ENCODE measurements around the gene KIAA0586. TPM values are rescaled to one million over a fixed set of nuclear protein-coding genes. Genes with fewer than 3 reads are reported as not detected.

The KIAA0586 gene
- total and polyA plus RNA-seq, 9 of the 15 experiments (the other 6 are each of a cell fraction or from before 2014, with no cell fraction given), result 11.2 to 30.9 (median 22.6) TPM

GRCh38 chr14:58430156-58430555 is 2.6 kb downstream of the KIAA0586 start:
- Histone ChIP-seq H3K9me1 (ENCODE audit: control insufficient read depth, insufficient read depth, low read length) (no peaks in the 10 kb centered on the region), H3K79me2 (ENCODE audit: control insufficient read depth, insufficient read depth, low read length) (peaks cover 54% of the 10 kb centered on the region), H3K4me3 (no peak overlapping the region), H2AFZ (ENCODE audit: low read depth, low read length) (no peak overlapping the region), H3K36me3 (ENCODE audit: control insufficient read depth, insufficient read depth, low read length) (peaks cover 43% of the 10 kb centered on the region; the same call in 2 of the 3 replicates), H4K20me1 (replicated peaks; ENCODE audit: control insufficient read depth, insufficient read depth, low read length) (no peaks in the 10 kb centered on the region), H3K9ac (ENCODE audit: insufficient read depth in 1 of 2, low read depth in 2 of 2, low read length in 2 of 2) (peak overlapping the region in 1 of 2 experiments; percentile 99; a peak in 2 of 4 replicates), H3K9me3 (replicated peaks; ENCODE audit: control insufficient read depth, insufficient read depth, low read depth, low read length) (no peaks in the 10 kb centered on the region), H3K4me1 (replicated peaks in 1 of 2; ENCODE audit: control insufficient read depth in 2 of 2, insufficient read depth in 2 of 2, low read length in 2 of 2) (peaks cover 0 to 7% of the 10 kb centered on the region in 2 experiments; a peak in 3 of 5 replicates), H3K27ac (ENCODE audit: extremely low read depth, low read depth, low read length) (no peak overlapping the region), H3K27me3 (ENCODE audit: control insufficient read depth in 2 of 2, insufficient read depth in 2 of 2, low read length in 2 of 2) (no peaks in the 10 kb centered on the region), H3K4me2 (ENCODE audit: insufficient read depth, low read length) (peak overlapping the region; percentile 58)
- CTCF ChIA-PET (ENCODE audit: low intra/inter-chr PET ratio), result no interaction called here
- ATAC-seq (no peak; the same call in 2 of the 3 replicates), FAIRE-seq (peak; percentile 40), DNase-seq (ENCODE audit: extremely low read depth in 1 of 4, low spot score in 3 of 4) (peak in 1 of 4 experiments; percentile 30)
- 0% methylated on average over 1 of the region's 1 CpG for whole genome bisulfite sequencing (ENCODE audit: insufficient coverage, low coverage, missing lambda C conversion rate)
- in situ Hi-C loops (cut with MboI), result no loop called here
- POLR2A ChIA-PET, result no interaction called here
- TF ChIP-seq REST (IDR thresholded peaks at IDR 0.05; ENCODE audit: borderline replicate concordance), result 0 out of 2 replicates have a peak, but pooled peaks have one; percentile 5
- TF ChIP-seq REST (CRISPR knock-in tag; IDR thresholded peaks at IDR 0.05; ENCODE audit: low read depth), result no peak
- TF ChIP-seq MECOM (CRISPR knock-in tag; IDR thresholded peaks at IDR 0.05), result no peak
- TF ChIP-seq THAP7 (CRISPR knock-in tag; IDR thresholded peaks at IDR 0.05), result no peak
- TF ChIP-seq KDM1A (IDR thresholded peaks at IDR 0.05), result peak; percentile 32 to 64; a peak in 1 of 4 replicates
- TF ChIP-seq HDAC1 (IDR thresholded peaks at IDR 0.05), result 0 out of 4 replicates have a peak, but pooled peaks of 1 of the 2 experiments have one; percentile 25
- TF ChIP-seq DPF2 (IDR thresholded peaks at IDR 0.05), result peak; percentile 49; the same call in 1 of the 2 replicates
- 0 out of 2 replicates have a peak, but pooled peaks have one; percentile 14 for TF ChIP-seq CEBPB (tag; IDR thresholded peaks at IDR 0.05)
- TF ChIP-seq SMARCA4 (IDR thresholded peaks at IDR 0.05), result peak; percentile 57
- TF ChIP-seq FOXJ3 (CRISPR knock-in tag; IDR thresholded peaks at IDR 0.05), result no peak
- TF ChIP-seq FOSL1 (tag; conservative IDR thresholded peaks at IDR 0.05), result peak; percentile 84
- no TSS peak for BruUV-seq (replicated peaks)
- intact Hi-C loops (cut with micrococcal nuclease), result no loop called here
